ENCODE measurements around the gene NT5C3A. TPM values are rescaled to one million over a fixed set of nuclear protein-coding genes. Genes with fewer than 3 reads are reported as not detected.
"Not testable (repeated sequence)": the region's sequence is repeated elsewhere in the genome, so short reads cannot be mapped to it uniquely, and the experiment has no call there.

NT5C3A gene
- total RNA-seq, 1 experiment from 2014 or later = 34.2 TPM

DNA sequence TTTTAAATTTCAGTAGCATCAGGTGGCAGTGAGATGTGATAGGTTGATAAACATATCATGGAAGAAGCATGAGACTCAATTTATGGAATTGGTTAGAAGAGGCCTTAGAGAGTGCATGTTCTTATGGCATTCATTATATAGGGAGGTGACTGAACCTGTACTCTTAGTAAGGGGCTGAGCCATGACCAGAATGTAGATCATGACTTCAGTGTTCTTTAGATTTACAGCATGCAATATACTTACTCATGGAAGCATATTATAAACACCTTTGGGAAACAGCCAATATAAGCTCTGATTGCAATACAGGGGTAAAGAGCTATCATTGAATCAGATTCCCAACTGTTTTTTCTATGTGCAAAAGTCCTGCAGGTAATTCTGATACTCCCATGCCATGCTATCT is 50.2 kb downstream of the NT5C3A start:
- Histone ChIP-seq H3K36me3 (peaks cover 18% of the 10 kb centered on the region), H3K27me3 (no peaks in the 10 kb centered on the region), H3K9me3 (no peaks in the 10 kb centered on the region), H3K4me3 (no peak overlapping the region)
- no peak for DNase-seq

GRCh38 chr7:33009734-33010133 is 52.8 kb downstream of the NT5C3A start:
- peaks cover 16% of the 10 kb centered on the region for H3K36me3 ChIP-seq
- DNase-seq = no peak

GRCh38 chr7:33005690-33006089 is 56.9 kb downstream of the NT5C3A start:
- not testable (repeated sequence) for DNase-seq, H3K9me3 ChIP-seq, H3K27me3 ChIP-seq, H3K36me3 ChIP-seq, H3K4me3 ChIP-seq

More at GRCh38 chr7:33009734-33010133, 52.8 kb downstream of the NT5C3A start:
- Histone ChIP-seq H3K27me3 (no peaks in the 10 kb centered on the region), H3K4me3 (no peak overlapping the region), H3K9me3 (no peaks in the 10 kb centered on the region)

DNA sequence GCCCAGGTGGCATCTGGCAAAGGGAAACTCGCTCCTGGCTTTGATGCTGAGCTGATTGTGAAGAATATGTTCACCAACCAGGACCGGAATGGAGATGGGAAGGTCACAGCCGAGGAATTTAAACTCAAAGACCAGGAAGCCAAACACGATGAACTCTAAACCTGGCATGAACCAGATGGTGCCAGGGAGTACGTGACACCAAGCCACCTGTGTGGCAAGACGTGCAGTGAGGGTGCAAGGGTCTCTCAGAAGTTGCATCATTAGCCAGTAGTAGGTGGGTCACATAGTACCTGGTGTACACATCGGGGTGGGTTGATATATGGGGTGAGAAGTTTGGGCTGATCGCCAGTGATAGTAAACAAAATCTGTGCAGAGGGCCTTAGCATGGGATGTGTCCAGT is 57.4 kb downstream of the NT5C3A start:
- not testable (repeated sequence) for H3K4me3 ChIP-seq, DNase-seq, H3K36me3 ChIP-seq

DNA sequence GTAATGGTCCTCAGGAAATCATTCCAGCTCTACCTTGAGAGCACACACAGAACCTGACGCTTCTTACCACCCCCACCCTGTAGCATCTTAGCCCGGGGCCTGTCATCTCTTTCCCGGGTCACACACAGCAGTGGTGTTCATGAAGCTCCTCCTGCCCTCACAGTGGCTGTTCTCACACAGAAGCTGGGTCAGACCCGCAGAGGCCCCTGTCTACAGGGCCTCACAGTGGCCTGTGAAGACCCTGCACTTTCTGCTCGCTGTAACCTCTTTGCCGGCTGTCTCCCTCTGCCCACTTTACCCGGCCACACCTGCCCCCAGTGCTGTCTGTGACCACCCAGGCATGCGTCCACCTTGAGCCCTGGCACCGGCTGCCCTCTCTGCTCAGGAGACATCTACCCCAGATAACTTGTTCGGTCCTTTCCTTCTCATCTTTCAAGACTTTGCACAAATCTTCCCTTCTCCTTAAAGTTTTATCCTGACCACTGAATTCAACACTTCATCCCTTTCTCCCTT is 58.4 kb downstream of the NT5C3A start:
- H3K9me3 ChIP-seq, DNase-seq, H3K27me3 ChIP-seq, H3K4me3 ChIP-seq, H3K36me3 ChIP-seq: not testable (repeated sequence)

More for the DNA sequence above, 57.4 kb downstream of the NT5C3A start:
- H3K27me3 ChIP-seq, H3K9me3 ChIP-seq: not testable (repeated sequence)

DNA sequence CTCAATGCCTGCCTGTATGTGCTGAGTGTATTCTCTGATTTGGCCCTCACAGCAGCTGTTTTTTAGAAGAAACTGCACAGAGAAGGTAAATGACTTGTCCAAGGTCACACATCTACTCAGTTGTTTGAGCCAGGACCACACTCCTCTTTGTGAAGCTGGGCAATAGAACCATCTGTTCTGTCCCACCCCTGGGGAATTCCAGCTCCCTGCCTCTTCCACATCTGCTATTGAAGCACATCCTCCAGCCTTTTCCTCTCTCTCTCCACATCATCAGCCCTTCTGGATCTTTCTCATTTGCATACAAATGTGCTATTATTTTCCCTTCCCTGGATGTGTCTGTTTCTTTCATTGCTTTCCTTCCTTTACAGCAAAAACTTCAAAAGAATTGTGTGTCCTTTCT is 59.5 kb downstream of the NT5C3A start:
- H3K27me3 ChIP-seq, H3K9me3 ChIP-seq, DNase-seq, H3K36me3 ChIP-seq, H3K4me3 ChIP-seq: not testable (repeated sequence)

DNA sequence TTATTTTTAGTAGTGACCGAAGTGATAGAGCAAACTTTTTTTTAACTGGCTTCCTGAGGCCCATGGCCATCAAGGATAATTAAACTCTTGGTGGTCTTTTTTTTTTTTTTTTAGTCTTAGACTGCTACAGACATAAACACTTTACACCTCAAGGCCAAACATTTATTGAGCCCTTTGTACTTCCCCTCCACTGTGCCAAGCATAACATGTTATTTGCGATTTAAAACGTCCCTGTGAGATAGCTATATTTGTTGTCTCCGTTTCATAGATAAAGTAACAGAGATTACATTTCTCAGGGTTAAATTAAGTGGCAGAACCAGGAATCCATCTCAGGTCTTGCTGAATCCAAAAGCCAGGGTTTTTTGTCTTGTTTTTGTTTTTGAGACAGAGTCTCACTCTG is 63.2 kb downstream of the NT5C3A start:
- not testable (repeated sequence) for H3K4me3 ChIP-seq, H3K9me3 ChIP-seq, H3K36me3 ChIP-seq, DNase-seq, H3K27me3 ChIP-seq

GRCh38 chr7:32998361-32999171 is 64.0 kb downstream of the NT5C3A start:
- not testable (repeated sequence) for H3K9me3 ChIP-seq, H3K27me3 ChIP-seq, H3K4me3 ChIP-seq, DNase-seq, H3K36me3 ChIP-seq

DNA sequence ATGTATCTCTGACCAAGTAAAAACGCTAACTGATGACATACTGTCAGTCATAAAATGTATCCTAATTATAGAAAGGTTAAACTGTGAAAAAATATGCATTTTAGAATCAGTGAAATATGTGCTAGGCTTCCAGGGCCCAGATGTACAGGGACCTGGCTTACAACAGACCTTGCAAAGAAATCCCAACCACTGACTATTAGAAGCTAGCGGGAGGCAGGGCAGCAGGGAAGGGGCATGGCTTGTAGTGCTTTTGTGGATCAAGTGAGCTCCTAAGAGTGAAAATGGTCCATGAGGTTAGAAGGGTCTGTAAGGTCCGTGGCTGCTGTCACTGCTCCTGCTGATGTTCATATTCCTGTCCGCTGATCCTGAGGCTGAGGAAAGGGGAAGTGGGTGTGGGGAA is 64.6 kb downstream of the NT5C3A start:
- not testable (repeated sequence) for H3K4me3 ChIP-seq, H3K27me3 ChIP-seq, H3K9me3 ChIP-seq, H3K36me3 ChIP-seq, DNase-seq

DNA sequence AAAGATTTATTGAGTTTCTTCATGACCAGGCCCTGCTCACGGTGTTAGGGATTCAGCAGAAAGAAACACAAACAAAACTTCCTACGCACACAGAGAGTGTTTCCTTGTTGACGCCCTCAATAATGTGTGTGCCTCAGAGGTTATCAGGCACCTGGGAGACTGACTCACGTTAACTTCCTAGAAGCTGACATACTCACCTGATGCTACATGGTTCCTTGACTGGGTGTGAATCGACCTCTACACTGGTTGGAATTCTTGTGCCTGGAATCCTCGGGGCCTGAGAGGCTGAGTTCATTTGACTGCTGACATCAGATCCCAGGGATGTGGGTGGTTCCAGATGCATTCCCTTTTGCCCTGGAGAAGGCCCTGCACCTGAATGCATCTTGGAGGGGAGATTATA is 69.8 kb downstream of the NT5C3A start:
- H3K4me3 ChIP-seq, H3K36me3 ChIP-seq, H3K9me3 ChIP-seq, H3K27me3 ChIP-seq, DNase-seq: not testable (repeated sequence)

- not testable (repeated sequence) for DNase-seq
Measured at GRCh38 chr7:32991975-32992700, 70.4 kb downstream of the NT5C3A start.

DNA sequence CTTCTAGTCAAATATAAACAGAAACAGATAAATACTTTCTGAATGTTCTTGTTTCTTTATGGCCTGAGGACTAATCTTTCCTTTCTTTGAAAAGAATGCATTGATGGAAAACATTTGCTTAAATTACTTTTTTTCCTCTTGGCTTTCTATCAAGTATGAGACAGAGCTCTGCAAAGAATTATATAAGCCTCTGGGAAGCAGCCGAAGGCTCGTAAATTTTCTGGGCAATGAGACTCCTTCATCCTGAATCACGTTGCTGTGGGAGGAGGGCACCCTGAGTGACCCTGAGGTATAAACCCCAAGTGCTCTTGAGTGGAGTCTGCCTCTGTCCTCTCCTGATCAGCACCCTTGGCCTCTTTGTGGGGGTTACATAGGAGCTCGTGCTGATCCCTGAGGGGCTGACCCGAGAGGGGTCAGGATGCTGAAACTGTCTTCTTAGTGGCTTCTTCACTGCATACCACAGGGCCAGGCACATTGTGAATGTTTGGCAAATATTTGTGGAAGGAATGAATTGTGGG is 71.4 kb downstream of the NT5C3A start:
- H3K36me3 ChIP-seq, H3K9me3 ChIP-seq, H3K27me3 ChIP-seq, H3K4me3 ChIP-seq: not testable (repeated sequence)
- DNase-seq = peak; percentile 46

More at GRCh38 chr7:32991975-32992700, 70.4 kb downstream of the NT5C3A start:
- not testable (repeated sequence) for H3K36me3 ChIP-seq, H3K27me3 ChIP-seq, H3K9me3 ChIP-seq, H3K4me3 ChIP-seq

DNA sequence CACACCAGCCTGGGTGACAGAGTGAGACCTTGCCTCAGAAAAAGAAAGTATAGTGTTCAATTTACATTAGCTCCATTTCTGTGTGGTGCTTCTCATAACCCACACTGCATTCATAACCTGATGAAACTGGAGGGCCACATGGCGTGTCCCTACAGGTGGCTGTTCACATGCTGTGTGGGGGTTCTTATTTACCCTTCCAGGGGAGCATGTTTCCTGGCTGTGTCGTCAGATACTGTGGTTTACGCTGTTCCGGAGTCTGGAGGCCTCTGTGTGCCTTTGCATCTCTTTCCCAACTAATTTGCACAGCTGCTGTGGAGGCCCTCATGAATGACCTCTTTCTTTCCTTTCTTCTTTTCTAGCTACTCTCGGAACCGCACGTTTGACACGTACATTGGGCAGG is 74.4 kb downstream of the NT5C3A start:
- not testable (repeated sequence) for H3K4me3 ChIP-seq, DNase-seq, H3K9me3 ChIP-seq, H3K27me3 ChIP-seq
- H3K36me3 ChIP-seq = peaks cover 10% of the 10 kb centered on the region

DNA sequence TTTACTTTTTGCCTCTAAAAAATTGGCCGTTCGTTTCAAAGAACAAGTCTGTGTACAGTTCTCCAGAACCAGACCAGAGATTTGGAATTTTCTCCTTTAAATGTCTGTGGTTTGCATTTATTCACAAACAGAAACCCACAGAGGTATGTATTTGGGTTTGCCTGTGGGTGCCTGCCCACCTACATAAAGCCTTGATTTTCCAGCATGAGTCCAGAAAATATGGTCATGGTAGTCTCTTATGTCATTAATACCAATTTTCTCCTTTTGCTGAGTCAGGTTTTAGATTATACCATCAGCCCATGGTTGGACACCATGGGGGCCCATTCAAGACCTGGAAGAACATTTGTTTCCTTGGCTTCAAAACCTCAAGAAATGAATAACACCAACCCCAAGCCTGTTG is 82.7 kb downstream of the NT5C3A start:
- not testable (repeated sequence) for DNase-seq, H3K27me3 ChIP-seq, H3K4me3 ChIP-seq, H3K9me3 ChIP-seq
- peaks cover 16% of the 10 kb centered on the region for H3K36me3 ChIP-seq

- not testable (repeated sequence) for H3K4me3 ChIP-seq, H3K27me3 ChIP-seq, H3K9me3 ChIP-seq
- DNase-seq = peak; percentile 78
- H3K36me3 ChIP-seq = peaks cover 16% of the 10 kb centered on the region
Measured at GRCh38 chr7:32979246-32979645, 83.3 kb downstream of the NT5C3A start.

- not testable (repeated sequence) for H3K27me3 ChIP-seq, H3K9me3 ChIP-seq, H3K4me3 ChIP-seq, DNase-seq
- peaks cover 14% of the 10 kb centered on the region for H3K36me3 ChIP-seq
Measured at GRCh38 chr7:32977159-32977558, 85.4 kb downstream of the NT5C3A start.

DNA sequence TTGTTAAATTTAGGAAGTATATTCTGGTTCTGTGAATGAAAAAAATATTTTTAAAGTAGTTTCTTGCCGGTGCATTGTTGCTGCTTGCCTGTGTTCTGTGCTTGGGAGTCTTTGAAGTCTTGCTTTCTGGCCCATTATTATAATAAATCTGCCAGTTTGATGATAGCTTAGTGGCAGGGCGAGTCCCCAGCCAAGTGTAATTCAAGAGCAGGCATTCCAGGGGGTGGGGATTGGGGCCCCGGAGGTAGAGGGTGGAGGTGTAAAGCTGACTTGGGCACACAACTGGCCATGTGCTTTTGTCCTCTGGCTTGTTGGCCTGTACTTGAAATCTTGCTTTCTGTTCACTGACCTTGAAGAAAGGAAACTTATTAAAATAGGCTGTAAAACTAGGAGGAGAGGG is 90.6 kb downstream of the NT5C3A start:
- H3K27me3 ChIP-seq, DNase-seq, H3K9me3 ChIP-seq, H3K4me3 ChIP-seq, H3K36me3 ChIP-seq: not testable (repeated sequence)

- H3K4me3 ChIP-seq, DNase-seq, H3K36me3 ChIP-seq, H3K27me3 ChIP-seq, H3K9me3 ChIP-seq: not testable (repeated sequence)
Measured at GRCh38 chr7:32967268-32967582, 95.4 kb downstream of the NT5C3A start.

Measured in MG63 (cell line).